HEK293T (cell line): ENCODE data around the gene USP9X.

ENCODE experiments used
- ARNT ChIP-seq: fragments of 450-650 bp; IDR thresholded peaks from 2 replicates; pipeline ENCODE4 v1.6.1; 2017; ENCODE audit warnings: mild to moderate bottlenecking
- BHLHE40 ChIP-seq: fragments of 450-650 bp; IDR thresholded peaks from 2 replicates; pipeline ENCODE4 v1.6.1; 2016; ENCODE audit warnings: mild to moderate bottlenecking, moderate library complexity, borderline replicate concordance
- ELF4 ChIP-seq: fragments of 450-650 bp; IDR thresholded peaks from 2 replicates; pipeline ENCODE4 v1.6.1; 2017; ENCODE audit warnings: antibody characterized with exemption
- FOXA1 ChIP-seq: fragments of 450-650 bp; IDR thresholded peaks from 2 replicates; pipeline ENCODE4 v1.6.1; 2016; ENCODE audit warnings: mild to moderate bottlenecking
- FOXK2 ChIP-seq: fragments of 450-650 bp; IDR thresholded peaks from 2 replicates; pipeline ENCODE4 v1.6.1; 2016; ENCODE audit warnings: mild to moderate bottlenecking
- FOXM1 ChIP-seq: fragments of 450-650 bp; IDR thresholded peaks from 2 replicates; pipeline ENCODE4 v1.6.1; 2017; ENCODE audit warnings: mild to moderate bottlenecking, borderline replicate concordance
- HDGF ChIP-seq: fragments of 450-650 bp; IDR thresholded peaks from 2 replicates; pipeline ENCODE4 v1.6.1; 2017; ENCODE audit warnings: antibody characterized with exemption, borderline replicate concordance
- L3MBTL2 ChIP-seq: fragments of 450-650 bp; conservative IDR thresholded peaks from 2 replicates; pipeline ENCODE4 v1.6.1; 2016; ENCODE audit warnings: mild to moderate bottlenecking
- LEF1 ChIP-seq: fragments of 450-650 bp; IDR thresholded peaks from 2 replicates; pipeline ENCODE4 v1.6.1; 2017; ENCODE audit warnings: mild to moderate bottlenecking, borderline replicate concordance
- PKNOX1 ChIP-seq: fragments of 450-650 bp; IDR thresholded peaks from 2 replicates; pipeline ENCODE4 v1.6.1; 2016
- SP1 ChIP-seq: fragments of 450-650 bp; IDR thresholded peaks from 2 replicates; pipeline ENCODE4 v1.6.1; 2017
- SUZ12 ChIP-seq: fragments of 450-650 bp; IDR thresholded peaks from 2 replicates; pipeline ENCODE4 v1.6.1; 2016; ENCODE audit warnings: mild to moderate bottlenecking
- TARDBP ChIP-seq: fragments of 450-650 bp; IDR thresholded peaks from 2 replicates; pipeline ENCODE4 v1.6.1; 2016
- ZNF384 ChIP-seq: fragments of 450-650 bp; IDR thresholded peaks from 2 replicates; pipeline ENCODE4 v1.6.1; 2016

GRCh38 chrX:41055740-41056139 lies 29.5 kb upstream of the USP9X start:
- TF ChIP-seq PKNOX1: no peak
- TF ChIP-seq ARNT: no peak
- no peak for TF ChIP-seq FOXM1
- no peak for TF ChIP-seq SP1
- TF ChIP-seq LEF1: no peak
- no peak for TF ChIP-seq ELF4
- no peak for TF ChIP-seq L3MBTL2
- TF ChIP-seq SUZ12: no peak
- TF ChIP-seq FOXK2: no peak
- no peak for TF ChIP-seq ZNF384
- TF ChIP-seq FOXA1: no peak
- no peak for TF ChIP-seq BHLHE40
- TF ChIP-seq HDGF: no peak
- no peak for TF ChIP-seq TARDBP
